ENCODE results near the gene TMEM9.
A peak's percentile ranks its signal among the peaks of the same experiment; 100 is the strongest.
"Not testable (repeated sequence)": the region's sequence is repeated elsewhere in the genome, so short reads cannot be mapped to it uniquely, and the experiment has no call there.

The TMEM9 gene

GRCh38 chr1:201172999-201173610 is 18.8 kb upstream of the TMEM9 start:
- DNase-seq (ENCODE audit: low read depth), result no peak

DNA sequence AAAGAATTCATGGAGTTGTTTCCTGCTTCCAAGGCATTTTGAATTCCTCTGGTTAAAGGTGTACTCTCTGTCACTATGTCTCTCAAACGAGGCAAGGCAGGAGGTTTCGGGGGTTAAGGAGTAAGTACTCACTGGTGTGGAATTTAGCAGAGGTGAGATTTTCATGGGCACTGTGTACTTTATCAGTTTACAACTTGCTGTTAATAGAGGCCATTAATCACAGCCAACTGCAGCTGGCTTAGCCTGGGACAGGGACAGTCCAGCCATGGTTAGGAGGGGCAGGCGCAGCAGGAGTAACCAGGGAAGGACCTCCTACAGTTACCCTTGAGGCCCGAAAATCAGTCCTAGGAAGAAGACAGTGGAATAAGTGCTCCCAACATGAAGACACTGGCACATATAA is 18.1 kb upstream of the TMEM9 start:
- DNase-seq (ENCODE audit: low read depth), result no peak

DNA sequence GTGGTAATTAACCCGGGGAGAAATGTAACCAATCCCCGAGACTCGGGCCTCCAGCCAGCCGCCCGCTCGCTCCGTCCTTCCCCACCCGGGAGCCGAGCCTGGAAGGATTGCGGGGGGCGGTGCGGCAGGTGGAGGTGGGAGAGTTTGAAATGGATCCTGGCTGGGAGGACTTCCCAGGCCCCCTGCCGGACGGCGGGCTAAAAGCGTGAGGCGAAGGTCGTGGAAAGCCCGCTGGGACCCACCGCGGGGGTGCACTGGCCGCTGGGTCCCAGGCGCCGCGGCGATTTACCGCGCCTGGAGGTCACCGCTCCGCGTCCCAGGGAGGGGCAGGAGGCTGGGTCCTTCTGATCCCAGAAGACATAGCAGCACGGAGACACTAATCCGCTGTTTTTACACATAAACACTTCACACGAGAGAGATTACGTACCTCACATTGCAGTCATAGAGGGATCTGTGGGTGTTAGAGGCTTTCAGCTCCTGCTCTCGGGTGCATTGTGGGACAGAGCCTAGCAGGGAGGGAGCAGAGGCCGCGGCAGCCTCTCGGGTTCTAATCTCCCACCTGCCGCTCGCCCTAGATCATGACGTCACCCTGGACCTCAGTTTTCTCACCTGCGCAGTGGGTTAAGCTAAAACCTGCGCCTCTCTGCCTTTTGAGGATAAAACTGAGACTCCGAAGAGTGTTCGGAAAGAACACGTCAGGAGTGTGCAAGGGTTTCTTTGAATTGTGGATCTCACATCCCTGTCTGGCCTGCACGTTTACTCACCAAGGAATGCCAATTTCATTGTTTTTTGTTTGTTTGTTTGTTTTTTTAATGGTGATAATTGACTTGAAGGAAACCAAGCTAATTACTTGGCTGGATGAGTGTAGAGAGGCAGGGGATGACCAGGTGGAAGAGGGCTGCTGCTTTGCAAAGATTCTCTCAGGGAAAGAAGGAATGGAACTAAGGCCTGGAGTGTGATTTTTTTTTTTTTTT is 17.1 kb upstream of the TMEM9 start:
- no peak for DNase-seq (ENCODE audit: low read depth)

- DNase-seq (ENCODE audit: low read depth), result peak; percentile 64
Measured at GRCh38 chr1:201170533-201171062, 16.3 kb upstream of the TMEM9 start.

DNA sequence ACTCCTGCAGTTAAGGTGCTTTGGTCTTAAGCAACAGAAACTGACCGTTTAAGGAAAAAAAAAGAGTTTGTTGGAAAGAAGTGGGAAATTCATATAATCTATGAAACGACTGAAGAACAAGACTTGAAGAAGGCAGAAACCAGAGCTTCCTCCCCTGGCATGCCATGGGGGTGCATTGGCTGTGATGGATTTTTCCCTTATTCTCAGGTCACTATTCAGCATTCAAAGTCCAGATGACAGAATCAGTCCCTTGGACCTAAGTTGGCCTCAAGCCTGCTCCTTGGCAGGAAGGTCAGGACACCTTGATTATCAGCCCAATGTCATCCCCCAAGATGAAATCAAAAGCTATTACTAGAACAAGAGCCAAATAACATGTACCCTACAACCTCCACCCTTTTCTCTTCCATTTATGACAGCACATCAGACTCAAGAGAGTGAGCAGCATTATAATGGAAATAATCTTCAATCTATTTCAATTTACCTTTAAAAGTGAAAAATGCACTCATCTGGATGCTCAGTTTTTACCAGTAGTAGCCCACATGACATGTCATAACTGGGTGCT is 15.8 kb upstream of the TMEM9 start:
- no peak for DNase-seq (ENCODE audit: low read depth)

DNA sequence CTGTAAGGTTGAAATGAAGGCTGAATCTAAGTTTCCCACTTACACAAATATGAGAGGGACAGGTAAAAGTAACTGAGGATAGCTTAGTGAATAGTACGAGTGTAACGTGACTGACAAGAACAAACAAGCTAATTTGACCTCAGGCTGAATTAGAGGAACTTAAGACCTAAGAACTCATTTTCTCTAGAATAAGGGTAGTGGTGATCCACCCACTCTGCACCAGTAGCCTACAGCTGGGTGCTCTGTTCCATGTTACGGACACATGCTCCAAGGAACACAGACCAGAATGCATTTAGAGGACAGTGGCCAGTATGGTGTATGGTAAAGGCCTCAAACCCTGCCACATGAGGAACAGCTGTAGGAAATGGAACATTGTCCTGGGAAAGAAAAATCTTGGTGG is 14.9 kb upstream of the TMEM9 start:
- DNase-seq (ENCODE audit: low read depth), result no peak

GRCh38 chr1:201167041-201167991 is 13.0 kb upstream of the TMEM9 start:
- DNase-seq (ENCODE audit: low read depth), result no peak

- DNase-seq (ENCODE audit: low read depth), result no peak
Measured at GRCh38 chr1:201164645-201165044, 10.4 kb upstream of the TMEM9 start.

- no peak for DNase-seq (ENCODE audit: low read depth)
Measured at GRCh38 chr1:201163707-201164106, 9.4 kb upstream of the TMEM9 start.

DNA sequence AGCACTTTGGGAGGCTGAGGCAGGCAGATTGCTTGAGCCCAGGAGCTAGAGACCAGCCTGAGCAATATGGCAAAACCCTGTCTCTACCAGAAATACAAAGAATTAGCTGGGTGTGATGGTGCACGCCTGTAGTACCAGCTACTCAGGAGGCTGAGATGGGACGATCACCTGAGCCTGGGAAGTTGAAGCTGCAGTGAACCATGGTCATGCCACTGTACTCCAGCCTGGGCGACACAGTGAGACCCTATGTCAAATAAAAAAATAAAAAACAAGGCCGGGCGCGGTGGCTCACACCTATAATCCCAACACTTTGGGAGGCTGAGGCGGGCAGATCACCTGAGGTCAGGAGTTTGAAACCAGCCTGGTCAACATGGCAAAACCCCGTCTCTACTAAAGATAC is 8.8 kb upstream of the TMEM9 start:
- not testable (repeated sequence) for DNase-seq (ENCODE audit: low read depth)

- no peak for DNase-seq (ENCODE audit: low read depth)
Measured at GRCh38 chr1:201157949-201158348, 3.7 kb upstream of the TMEM9 start.

GRCh38 chr1:201156819-201157218 is 2.5 kb upstream of the TMEM9 start:
- DNase-seq (ENCODE audit: low read depth), result no peak

DNA sequence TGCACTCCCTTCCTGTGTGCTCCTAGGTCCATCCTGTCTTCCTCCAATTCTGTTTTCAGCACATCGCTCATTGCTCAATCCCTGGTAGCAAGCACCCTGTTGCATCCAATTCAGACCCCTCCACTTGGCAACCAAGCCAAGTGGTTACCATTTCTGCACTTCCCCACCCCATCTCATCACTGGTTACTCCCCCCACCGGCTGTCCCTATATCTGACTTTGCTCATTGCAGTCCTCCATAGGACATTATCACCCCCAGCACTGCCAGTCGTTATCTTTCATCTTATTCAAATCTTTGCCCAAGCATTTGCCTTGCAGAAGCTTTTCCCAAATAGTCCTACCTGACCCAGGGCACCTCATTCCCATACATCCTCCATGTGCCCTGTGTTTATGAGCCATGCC is 2.1 kb upstream of the TMEM9 start:
- no peak for DNase-seq (ENCODE audit: low read depth)

DNA sequence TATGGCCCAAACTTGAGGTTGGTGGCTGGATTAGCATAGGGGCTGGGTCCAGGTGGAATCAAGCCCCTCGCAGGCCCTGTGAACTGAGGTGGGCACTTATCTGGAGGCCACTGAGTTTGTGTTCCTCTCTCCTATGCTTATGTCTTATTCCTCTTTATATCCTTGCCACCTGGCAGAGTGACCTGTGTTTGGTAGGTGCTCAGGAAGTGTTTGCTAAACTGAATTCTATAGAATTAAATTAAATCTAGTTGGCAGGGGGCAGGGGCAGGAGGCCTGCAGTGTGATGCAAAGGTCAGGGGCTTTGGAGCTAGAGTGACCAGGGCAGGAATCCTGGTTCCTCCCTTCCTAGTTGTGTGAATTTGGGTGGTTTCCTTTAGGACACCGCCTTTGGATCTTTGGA is 1.1 kb upstream of the TMEM9 start:
- DNase-seq (ENCODE audit: low read depth), result no peak

DNA sequence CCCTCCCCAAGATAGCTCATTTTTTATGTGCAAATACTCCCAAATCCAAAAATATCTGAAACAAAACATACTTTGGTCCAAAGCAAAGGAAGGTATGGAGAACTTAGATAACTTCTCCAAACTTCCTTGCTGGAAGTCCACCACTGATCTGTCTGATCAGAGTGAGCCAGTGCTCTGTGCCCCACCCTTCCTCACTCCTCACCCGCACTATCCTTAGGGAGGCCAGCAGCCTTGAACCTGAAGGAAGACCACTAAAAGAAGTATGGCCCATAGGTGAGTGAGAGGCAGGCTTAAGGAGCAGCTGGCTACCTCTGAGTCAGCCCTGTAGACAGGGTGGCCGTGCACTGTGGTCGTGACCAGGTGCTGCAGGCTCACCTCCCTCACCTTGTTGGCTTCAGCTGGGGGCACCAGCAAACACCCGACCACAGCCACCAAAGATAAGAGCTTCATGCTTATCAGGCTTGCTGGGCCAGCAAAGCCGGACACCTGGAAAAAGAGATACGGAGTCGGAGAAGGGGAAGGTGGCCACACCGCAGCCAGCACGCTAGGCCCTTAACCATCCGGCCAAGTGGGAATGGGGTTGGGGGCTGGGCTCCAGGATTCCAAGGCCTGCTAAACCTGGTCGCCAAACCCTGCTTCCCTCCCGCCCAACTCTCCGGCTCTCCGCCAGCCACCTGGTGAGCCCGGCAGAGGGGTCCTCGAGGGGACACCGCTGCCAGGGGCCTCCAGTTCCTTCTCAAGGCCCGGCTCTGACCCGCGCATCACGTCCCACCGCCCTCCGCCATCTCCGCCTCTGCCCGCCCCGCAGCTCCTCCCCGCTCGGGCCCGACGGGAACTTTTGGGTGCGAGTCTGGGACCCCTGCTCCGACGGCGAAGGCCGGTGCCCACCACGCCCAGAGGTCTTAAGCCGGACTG is 543 bp downstream of the TMEM9 start:
- DNase-seq (ENCODE audit: low read depth), result no peak

DNA sequence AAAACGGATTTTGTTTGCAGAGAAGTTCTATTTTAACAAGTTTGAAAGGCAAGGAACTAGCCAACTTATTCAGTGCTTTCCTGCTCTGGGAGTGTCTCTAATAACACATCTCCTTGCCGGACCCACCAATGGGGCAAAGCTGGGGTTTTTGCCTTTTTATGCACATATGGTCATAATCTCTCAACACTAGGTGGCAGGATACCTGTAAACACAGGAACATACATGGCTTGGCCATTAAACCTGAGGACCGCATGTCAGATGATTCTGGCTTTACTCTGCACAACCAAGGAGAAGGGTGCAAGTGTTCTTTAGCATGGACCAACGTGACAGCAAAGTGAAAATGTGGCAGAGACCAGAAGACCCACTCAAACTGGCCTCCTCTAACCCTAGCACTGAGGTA is 4.9 kb downstream of the TMEM9 start:
- DNase-seq (ENCODE audit: low read depth), result no peak

GRCh38 chr1:201147396-201148015 is 6.8 kb downstream of the TMEM9 start:
- DNase-seq (ENCODE audit: low read depth), result no peak

DNA sequence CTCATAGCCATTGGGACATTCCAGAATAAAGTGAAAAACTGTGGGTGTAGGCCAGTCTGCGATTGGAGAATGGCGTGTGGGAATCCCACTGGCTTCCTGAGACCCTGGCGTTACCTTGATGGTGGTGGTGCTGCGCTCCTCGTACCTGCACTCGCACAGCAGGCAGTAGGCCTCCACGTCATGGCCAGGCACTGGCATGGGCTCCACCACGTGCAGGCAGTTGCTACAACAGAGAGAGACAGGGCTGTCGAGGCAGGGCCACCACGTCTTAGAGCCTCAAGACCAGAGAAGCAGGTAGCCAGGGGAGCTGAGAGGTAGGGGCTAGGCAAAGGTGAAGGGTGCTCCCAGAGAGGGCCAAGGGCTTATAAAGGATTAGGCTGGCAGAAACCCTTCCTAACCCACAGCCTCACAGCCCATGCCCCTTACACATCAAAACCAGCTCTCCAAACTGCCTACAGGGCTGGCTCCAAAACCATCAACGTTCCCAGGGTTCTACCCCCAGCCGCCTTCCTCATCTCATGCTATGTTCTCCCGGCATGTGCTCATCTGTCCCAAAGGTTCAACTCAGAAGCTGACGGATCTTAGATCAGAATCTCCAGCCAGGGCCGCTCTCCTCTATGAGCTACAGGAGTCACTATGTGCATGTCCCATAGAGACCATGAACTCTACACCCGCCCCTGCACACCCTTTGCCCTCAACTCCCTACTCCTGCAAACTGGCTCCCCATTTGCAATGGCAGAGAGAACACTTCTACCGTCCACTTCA is 7.5 kb downstream of the TMEM9 start:
- DNase-seq (ENCODE audit: low read depth), result no peak

- no peak for DNase-seq (ENCODE audit: low read depth)
Measured at GRCh38 chr1:201145816-201146215, 8.5 kb downstream of the TMEM9 start.

Measured in activated gamma-delta T cell treated with anti-CD3 and anti-CD28 coated beads, Interleukin-2, amount 50 U/mL, for 16 hours (primary cell).